ENCODE results near the gene IFT88. TPM values are rescaled to one million over a fixed set of nuclear protein-coding genes. Genes with fewer than 3 reads are reported as not detected.

IFT88 gene
- total and polyA plus RNA-seq, 8 donors, result 2.3 to 68.3 (median 6.7) TPM

- Histone ChIP-seq H3K27me3 (no peaks in the 10 kb centered on the region), H3K9me3 (peaks cover 0 to 11% (median 0%) of the 10 kb centered on the region in 4 donors), H3K4me1 (peaks cover 0 to 19% (median 12%) of the 10 kb centered on the region in 4 donors), H3K36me3 (no peaks in the 10 kb centered on the region), H3K4me3 (peak overlapping the region; percentile 59 to 74 (median 68)), H3K27ac (peak overlapping the region; percentile 46 to 95 (median 93))
- TF ChIP-seq EP300 (IDR thresholded peaks at IDR 0.05) (no peak), CTCF (IDR thresholded peaks at IDR 0.05) (no peak), POLR2AphosphoS5 (IDR thresholded peaks at IDR 0.05) (no peak), POLR2A (IDR thresholded peaks at IDR 0.05) (no peak)
- WGBS, 5 donors, result 5 to 20% (median 17%) methylated on average over 9 of the region's 9 CpGs
- no peak for DNase-seq
- intact Hi-C loops (cut with DNase I; ENCODE audit: low total_unique reads), result no loop called here
These were observed 1.0 kb downstream of the IFT88 start for GRCh38 chr13:20567881-20568528.

- H3K27ac ChIP-seq, result no peak overlapping the region
- peaks cover 0 to 3% (median 0%) of the 10 kb centered on the region in 4 donors for H3K9me3 ChIP-seq
- no peak overlapping the region for H3K4me3 ChIP-seq
- TF ChIP-seq CTCF (IDR thresholded peaks at IDR 0.05) (no peak), EP300 (IDR thresholded peaks at IDR 0.05) (no peak), POLR2A (IDR thresholded peaks at IDR 0.05) (no peak), POLR2AphosphoS5 (IDR thresholded peaks at IDR 0.05) (no peak)
- intact Hi-C loops (cut with DNase I; ENCODE audit: low total_unique reads), result no loop called here
- H3K27me3 ChIP-seq, result no peaks in the 10 kb centered on the region
- peaks cover 0 to 7% (median 5%) of the 10 kb centered on the region in 4 donors for H3K36me3 ChIP-seq
- no peak for DNase-seq
- peaks cover 0 to 19% (median 12%) of the 10 kb centered on the region in 4 donors for H3K4me1 ChIP-seq
- 91 to 98% (median 96%) methylated on average over 1 of the region's 1 CpG for WGBS, 5 donors
These were observed 3.6 kb downstream of the IFT88 start for GRCh38 chr13:20570517-20570916.

- intact Hi-C loops (cut with DNase I; ENCODE audit: low total_unique reads), result no loop called here
These were observed 4.7 kb downstream of the IFT88 start for GRCh38 chr13:20571676-20572075.

GRCh38 chr13:20573186-20573585 lies 6.2 kb downstream of the IFT88 start:
- intact Hi-C loops (cut with DNase I; ENCODE audit: low total_unique reads), result no loop called here
- WGBS, 5 donors, result 77 to 90% (median 82%) methylated on average over 4 of the region's 4 CpGs
- no peak overlapping the region for H3K27ac ChIP-seq

More at GRCh38 chr13:20571676-20572075, 4.7 kb downstream of the IFT88 start:
- no peak for TF ChIP-seq POLR2A (IDR thresholded peaks at IDR 0.05)
- TF ChIP-seq EP300 (IDR thresholded peaks at IDR 0.05), result no peak
- no peak for TF ChIP-seq POLR2AphosphoS5 (IDR thresholded peaks at IDR 0.05)
- TF ChIP-seq CTCF (IDR thresholded peaks at IDR 0.05), result no peak
- peaks cover 0 to 12% (median 10%) of the 10 kb centered on the region in 4 donors for H3K4me1 ChIP-seq
- peaks cover 0 to 3% (median 0%) of the 10 kb centered on the region in 4 donors for H3K9me3 ChIP-seq
- peaks cover 0 to 19% (median 12%) of the 10 kb centered on the region in 4 donors for H3K36me3 ChIP-seq
- H3K27ac ChIP-seq, result no peak overlapping the region
- H3K4me3 ChIP-seq, result no peak overlapping the region
- DNase-seq, result no peak
- H3K27me3 ChIP-seq, result no peaks in the 10 kb centered on the region

More at GRCh38 chr13:20573186-20573585, 6.2 kb downstream of the IFT88 start:
- TF ChIP-seq EP300 (IDR thresholded peaks at IDR 0.05), result no peak
- no peak for TF ChIP-seq POLR2A (IDR thresholded peaks at IDR 0.05)
- TF ChIP-seq CTCF (IDR thresholded peaks at IDR 0.05), result no peak
- TF ChIP-seq POLR2AphosphoS5 (IDR thresholded peaks at IDR 0.05), result no peak
- Histone ChIP-seq H3K27me3 (no peaks in the 10 kb centered on the region), H3K4me3 (no peak overlapping the region), H3K9me3 (peaks cover 0 to 4% (median 0%) of the 10 kb centered on the region in 4 donors), H3K36me3 (peaks cover 0 to 33% (median 12%) of the 10 kb centered on the region in 4 donors), H3K4me1 (peaks cover 0 to 5% (median 3%) of the 10 kb centered on the region in 4 donors)
- DNase-seq, result no peak

Measured in stomach (tissue), 9 donors.